Heart right ventricle (tissue), 16 donors: Measurements from ENCODE around the gene CENPL. TPM values are rescaled to one million over a fixed set of nuclear protein-coding genes. Genes with fewer than 3 reads are reported as not detected.
A peak's percentile ranks its signal among the peaks of the same experiment; 100 is the strongest.

Experiments used
- ATAC-seq, 8 donors: fragments of 200-7000 bp; cut with Tn5 transposase; one replicate each; pipeline ENCODE4 v1.9.1; 2020; ENCODE audit warnings: mild to moderate bottlenecking in 8 of 8, moderate library complexity in 8 of 8, moderate number of reproducible peaks in 1 of 8
- DNase-seq, 2 donors: peaks; one replicate each; pipeline ENCODE4 v3.0.0-alpha.2; 2020
- H3K27ac ChIP-seq, 10 donors: fragments of 200-600 bp; sonication (generic) in 2 of 10; one replicate each; pipeline versions ENCODE4 v1.5.0 to v1.8.0; 2020 to 2022; ENCODE audit warnings: mild to moderate bottlenecking in 3 of 10
- H3K27me3 ChIP-seq, 7 donors: fragments of 200-600 bp; one replicate each; pipeline ENCODE4 v1.8.0; 2021 to 2022; ENCODE audit warnings: mild to moderate bottlenecking in 2 of 7
- H3K36me3 ChIP-seq, 9 donors: fragments of 200-600 bp; sonication (generic) in 1 of 9; one replicate each; pipeline versions ENCODE4 v1.5.0 to v1.8.0; 2020 to 2022; ENCODE audit warnings: mild to moderate bottlenecking in 2 of 9
- H3K4me1 ChIP-seq, 9 donors: fragments of 200-600 bp; sonication (generic) in 1 of 9; one replicate each; pipeline versions ENCODE4 v1.5.0 to v1.8.0; 2020 to 2022; ENCODE audit warnings: mild to moderate bottlenecking in 4 of 9
- H3K4me3 ChIP-seq, 10 donors: fragments of 200-600 bp; sonication (generic) in 2 of 10; one replicate each; pipeline versions ENCODE4 v1.5.0 to v1.8.0; 2020 to 2022; ENCODE audit warnings: mild to moderate bottlenecking in 7 of 10, moderate library complexity in 2 of 10
- H3K9me3 ChIP-seq, 11 donors: fragments of 200-600 bp in 10 of 11; sonication (generic) in 2 of 11; one replicate each; pipeline versions ENCODE4 v1.5.0 to v1.8.0; 2013 to 2022; ENCODE audit warnings: mild to moderate bottlenecking in 2 of 11, control low read depth in 1 of 11, moderate library complexity in 1 of 11
- CTCF ChIP-seq, 9 donors: fragments of 200-600 bp; sonication (generic) in 2 of 9; IDR thresholded peaks; one replicate each; pipeline versions ENCODE4 v1.5.0 to v1.8.0; 2021 to 2022; ENCODE audit warnings: antibody characterized with exemption in 9 of 9, mild to moderate bottlenecking in 5 of 9, moderate library complexity in 1 of 9
- WGBS, 2 donors: extraction: QIAGEN DNeasy Blood & Tissue Kit; methylation state at CpG; one replicate each; pipeline ENCODE4 v1.1.7; 2013; ENCODE audit warnings: inconsistent platforms in 1 of 2; 5-methylcytosine and 5-hydroxymethylcytosine counted together
- intact Hi-C, 10 donors: fragments of 100-400 bp; cut with DNase I; formaldehyde crosslinking; loops; one replicate each; pipeline versions ENCODE4 v1.11.1 to v1.14.2; 2022
- long read RNA-seq, 3 donors: library from polyadenylated mRNA; unstranded; transcript quantifications; one replicate each; pipeline ENCODE4 v2.0.0, GENCODE V29; 2020 to 2021
- polyA plus RNA-seq, 2 donors: library from polyadenylated mRNA; stranded (reverse); fragments of 200-250 nt; gene quantifications; one replicate each; pipeline ENCODE4 v1.2.3, GENCODE V29; 2013
- total RNA-seq, 10 donors: library from RNA; stranded (reverse); fragmentation: NEBNext Ultra II Directional in 3 of 10; extraction: Animal tissue kit (Norgen Biotek cat#: 25700) in 3 of 10; gene quantifications; one replicate each; pipeline versions ENCODE4 v1.2.1 to v1.2.4, GENCODE V29; 2021 to 2023
- donor health status: Arrhythmogenic right ventricular cardiomyopathy.
- donor health status: ischemic (EF 13 %, LVEDD 7.1; RV severe dilation, severe dysfunction).
- donor health status: healthy with polysubstance abuse.
- donor health status: DM: no; HTN: yes; CAD: no.
- donor health status: DM: no; HTN: no; CAD: no.
- donor health status: ischemic (EF 25% LVEDD 6.9; RV normal size, moderate dysfunction).
- donor health status: ischemic (EF 25% LVEDD 5.7; RV mildly dilated, moderate dysfunction).
- donor health status: healthy.
- donor health status: DM: yes; HTN: yes; CAD: no.
- donor health status: Ischemic cardiomyopathy.
- donor health status: ischemic (EF 35%, LVEDD 5.7; RV mildly dilated, moderate dysfunction).
- donor health status: nonischemic (EF 11% LVEDD 7.7; RV severe dilation, severe dysfunction).
- donor health status: DM: yes; HTN: yes; CAD: no.
- donor health status: PGD.
- donor health status: ischemic (EF 29% LVEDD 5.4; RV normal size, mild dysfunction).
- donor health status: nonischemic (EF 23%, LVEDD 6.1; RV moderate dilation, normal function).

CENPL gene
- 1 to 10 TPM; 2.4 to 7.0 (median 3.5) TPM for total RNA-seq
- polyA plus RNA-seq = 1 to 10 TPM; 1.7 to 2.0 TPM
- long read RNA-seq, donor 1, partial matches to known transcripts = 0 of 2 reads
- long read RNA-seq, donor 1, other reads (novel, unspliced or antisense) = 2 of 2 reads
- long read RNA-seq, donor 2, partial matches to known transcripts = 1 of 4 reads
- long read RNA-seq, donor 2, other reads (novel, unspliced or antisense) = 3 of 4 reads
- long read RNA-seq, donor 3, partial matches to known transcripts = 0 of 10 reads
- long read RNA-seq, donor 3, other reads (novel, unspliced or antisense) = 7 of 10 reads

- TF ChIP-seq CTCF (IDR thresholded peaks at IDR 0.05) = no peak
- ATAC-seq = peak; percentile 96 to 100 (median 99)
- Histone ChIP-seq H3K27me3 (no peaks in the 10 kb centered on the region), H3K9me3 (no peaks in the 10 kb centered on the region), H3K4me1 (peaks cover 0 to 36% (median 7%) of the 10 kb centered on the region in 9 donors), H3K27ac (peak within 1 kb of the TSS; percentile 77 to 95 (median 92)), H3K4me3 (peak within 1 kb of the TSS; percentile 56 to 93 (median 71)), H3K36me3 (peaks cover 0 to 15% (median 0%) of the 10 kb centered on the region in 9 donors)
- DNase-seq = peak; percentile 96 to 98
- 0% methylated on average over 55 of the region's 55 CpGs for WGBS, 2 donors
- intact Hi-C loops = loop anchor here (1.0 to 10.0 kb wide), 12 partner anchors 42 to 1080 kb away; partner anchors contain the start of genes PRDX6 (in 3 of the 10), GAS5 (in 2 of the 10) and ZBTB37 (in 1 of the 10)
Measured at GRCh38 chr1:173824315-173825081, at the start of gene CENPL, which contains the start of gene DARS2. TSS of gene CENPL (minus strand) at chr1:173824883. CDS start at chr1:173811299, 13,584 bp downstream. TSS of gene DARS2 (plus strand) at chr1:173824673. CDS start at chr1:173825230, 557 bp downstream.

GRCh38 chr1:173871500-173871899 is 46.8 kb upstream of the CENPL start:
- Histone ChIP-seq H3K27me3 (no peaks in the 10 kb centered on the region), H3K9me3 (no peaks in the 10 kb centered on the region), H3K27ac (peak overlapping the region in 2 of 10 donors; percentile 98 to 99), H3K4me3 (no peak overlapping the region), H3K4me1 (peaks cover 0 to 43% (median 40%) of the 10 kb centered on the region in 9 donors), H3K36me3 (peaks cover 0 to 64% (median 13%) of the 10 kb centered on the region in 9 donors)
- intact Hi-C loops = no loop called here
- DNase-seq (no peak), ATAC-seq (no peak)
- 83 to 96% methylated on average over 2 of the region's 2 CpGs for WGBS, 2 donors
- no peak for TF ChIP-seq CTCF (IDR thresholded peaks at IDR 0.05)

- ATAC-seq = no peak
- intact Hi-C loops = no loop called here
- 68 to 69% methylated on average over 5 of the region's 5 CpGs for WGBS, 2 donors
- Histone ChIP-seq H3K4me1 (peaks cover 2 to 47% (median 44%) of the 10 kb centered on the region in 9 donors), H3K27me3 (no peaks in the 10 kb centered on the region), H3K9me3 (no peaks in the 10 kb centered on the region), H3K4me3 (no peak overlapping the region), H3K36me3 (peaks cover 0 to 64% (median 10%) of the 10 kb centered on the region in 9 donors), H3K27ac (peak overlapping the region in 4 of 10 donors; percentile 98 to 99 (median 98))
- no peak for DNase-seq
- TF ChIP-seq CTCF (IDR thresholded peaks at IDR 0.05) = no peak
Measured at GRCh38 chr1:173871091-173871490, 46.4 kb upstream of the CENPL start.
